Measurements from ENCODE around the gene FGB.
"Not testable (repeated sequence)": the region's sequence is repeated elsewhere in the genome, so short reads cannot be mapped to it uniquely, and the experiment has no call there.

Gene FGB

DNA sequence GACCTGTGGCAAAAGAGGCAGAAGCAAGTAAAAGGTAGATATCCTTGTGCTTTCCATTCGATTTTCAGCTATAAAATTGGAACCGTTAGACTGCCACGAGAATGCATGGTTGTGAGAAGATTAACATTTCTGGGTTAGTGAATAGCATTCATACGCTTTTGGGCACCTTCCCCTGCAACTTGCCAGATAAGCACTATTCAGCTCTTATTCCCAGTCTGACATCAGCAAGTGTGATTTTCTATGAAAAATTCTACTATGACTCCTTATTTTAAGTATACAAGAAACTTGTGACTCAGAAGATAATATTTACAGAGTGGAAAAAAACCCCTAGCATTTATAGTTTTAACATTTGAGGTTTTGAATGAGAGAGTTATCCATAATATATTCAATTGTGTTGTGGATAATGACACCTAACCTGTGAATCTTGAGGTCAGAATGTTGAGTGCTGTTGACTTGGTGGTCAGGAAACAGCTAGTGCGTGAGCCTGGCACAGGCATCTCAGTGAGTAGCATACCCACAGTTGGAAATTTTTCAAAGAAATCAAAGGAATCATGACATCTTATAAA is 3.9 kb downstream of the FGB start:
- DNase-seq = no peak

DNA sequence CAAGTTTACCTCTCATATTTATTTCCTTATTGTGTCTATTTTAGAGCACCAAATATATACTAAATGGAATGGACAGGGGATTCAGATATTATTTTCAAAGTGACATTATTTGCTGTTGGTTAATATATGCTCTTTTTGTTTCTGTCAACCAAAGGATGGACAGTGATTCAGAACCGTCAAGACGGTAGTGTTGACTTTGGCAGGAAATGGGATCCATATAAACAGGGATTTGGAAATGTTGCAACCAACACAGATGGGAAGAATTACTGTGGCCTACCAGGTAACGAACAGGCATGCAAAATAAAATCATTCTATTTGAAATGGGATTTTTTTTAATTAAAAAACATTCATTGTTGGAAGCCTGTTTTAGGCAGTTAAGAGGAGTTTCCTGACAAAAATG is 6.2 kb downstream of the FGB start:
- DNase-seq = no peak

DNA sequence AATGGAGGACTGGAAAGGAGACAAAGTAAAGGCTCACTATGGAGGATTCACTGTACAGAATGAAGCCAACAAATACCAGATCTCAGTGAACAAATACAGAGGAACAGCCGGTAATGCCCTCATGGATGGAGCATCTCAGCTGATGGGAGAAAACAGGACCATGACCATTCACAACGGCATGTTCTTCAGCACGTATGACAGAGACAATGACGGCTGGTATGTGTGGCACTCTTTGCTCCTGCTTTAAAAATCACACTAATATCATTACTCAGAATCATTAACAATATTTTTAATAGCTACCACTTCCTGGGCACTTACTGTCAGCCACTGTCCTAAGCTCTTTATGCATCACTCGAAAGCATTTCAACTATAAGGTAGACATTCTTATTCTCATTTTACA is 6.8 kb downstream of the FGB start:
- DNase-seq = no peak

DNA sequence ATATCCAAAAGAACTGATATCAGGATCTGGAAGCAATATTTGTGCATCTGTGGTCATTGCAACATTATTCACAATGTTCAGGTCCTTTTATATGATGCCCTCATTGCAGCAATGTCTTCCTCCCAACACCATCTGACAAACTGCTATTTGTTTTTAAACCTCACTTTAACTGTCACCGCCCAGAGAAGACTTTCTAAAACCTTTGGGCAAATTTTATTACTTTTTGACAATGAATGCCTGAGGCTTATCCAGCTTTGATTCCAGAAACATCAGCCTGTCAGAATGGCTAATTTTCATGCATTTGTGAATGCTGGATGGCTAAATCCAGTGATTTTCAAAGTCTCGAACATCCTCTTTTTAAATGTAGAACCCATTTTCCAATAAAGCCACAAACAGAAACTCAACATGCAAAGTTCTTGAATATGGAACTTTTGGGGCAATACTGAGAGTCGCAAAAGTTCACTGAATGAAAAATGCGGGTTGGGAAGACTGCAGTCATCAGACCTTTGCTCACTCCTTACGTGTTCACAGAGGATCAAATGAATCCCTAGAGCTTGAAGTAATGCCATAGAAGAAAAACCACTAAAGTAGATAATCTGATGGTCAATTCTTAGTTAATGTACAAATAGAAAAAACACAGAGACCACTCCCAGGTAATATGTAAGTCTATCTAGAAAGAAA is 10.5 kb downstream of the FGB start:
- DNase-seq = no peak

DNA sequence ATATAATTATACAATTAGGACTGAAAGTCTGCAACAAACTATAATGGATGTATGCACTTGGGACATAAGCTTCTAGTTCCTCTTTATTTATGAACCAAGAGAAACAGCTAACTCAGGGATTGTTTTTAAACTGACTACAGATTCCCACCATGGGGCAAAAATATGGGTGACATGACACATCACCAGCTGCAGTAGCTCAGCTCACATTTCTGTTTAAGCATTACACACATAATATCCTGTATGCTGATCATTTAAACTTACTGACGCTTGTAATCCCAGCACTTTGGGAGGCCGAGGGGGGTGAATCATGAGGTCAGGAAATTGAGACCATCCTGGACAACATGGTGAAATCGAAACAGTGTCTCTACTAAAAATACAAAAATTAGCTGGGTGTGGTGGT is 11.5 kb downstream of the FGB start:
- DNase-seq = no peak

DNA sequence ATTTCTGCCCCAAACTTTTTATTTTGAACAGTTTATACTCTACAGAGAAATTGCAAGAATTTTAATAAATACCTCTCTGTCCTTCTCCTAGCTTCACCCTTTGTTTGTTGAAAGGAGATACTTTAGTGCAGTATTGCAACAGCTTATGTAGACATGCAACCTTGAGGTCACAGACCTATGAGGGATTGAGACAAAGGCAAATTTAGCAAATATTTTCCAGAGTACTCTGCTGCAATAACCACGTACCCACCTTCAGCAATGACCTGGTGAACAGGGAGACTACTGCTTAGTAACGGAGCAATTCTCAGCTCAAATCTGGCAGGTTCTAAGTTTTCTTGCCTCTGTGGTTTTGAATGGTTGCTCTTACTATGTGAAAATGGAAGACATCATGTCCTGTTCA is 14.5 kb downstream of the FGB start:
- no peak for DNase-seq

DNA sequence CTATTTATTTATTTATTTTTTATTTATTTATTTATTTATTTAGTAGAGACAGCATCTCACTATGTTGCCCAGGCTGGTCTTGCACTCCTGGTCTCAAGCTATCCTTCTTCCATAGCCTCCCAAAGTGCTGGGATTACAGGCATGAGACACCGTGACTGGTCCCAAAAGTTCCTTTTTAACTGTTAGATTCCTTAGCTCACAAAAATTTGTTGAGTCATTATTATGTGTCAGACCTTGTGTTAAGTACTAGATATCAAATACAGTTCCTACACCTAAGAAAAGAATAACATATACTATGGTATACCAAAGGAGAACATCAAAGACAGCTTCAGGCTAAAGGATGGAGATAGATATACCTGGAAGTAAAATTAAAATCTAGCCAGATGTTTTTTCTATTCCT is 16.1 kb downstream of the FGB start:
- DNase-seq = no peak

DNA sequence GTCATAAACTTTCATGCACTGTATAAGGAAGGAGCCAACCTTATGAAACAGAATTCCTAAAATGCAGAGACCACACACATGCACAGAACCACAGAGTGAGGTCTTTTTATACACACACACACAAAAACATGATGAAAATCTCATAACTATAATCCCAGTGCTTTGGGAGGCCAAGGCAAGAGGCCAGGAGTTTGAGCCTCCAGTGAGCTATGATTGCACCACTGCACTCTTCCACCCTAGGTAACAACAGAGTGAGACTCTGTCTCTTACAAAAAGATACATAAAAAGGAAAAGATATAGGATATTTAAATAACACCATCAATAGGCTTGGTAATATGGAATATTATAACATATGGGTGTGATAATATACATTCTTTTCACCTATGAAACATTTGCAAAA is 17.1 kb downstream of the FGB start:
- no peak for DNase-seq

DNA sequence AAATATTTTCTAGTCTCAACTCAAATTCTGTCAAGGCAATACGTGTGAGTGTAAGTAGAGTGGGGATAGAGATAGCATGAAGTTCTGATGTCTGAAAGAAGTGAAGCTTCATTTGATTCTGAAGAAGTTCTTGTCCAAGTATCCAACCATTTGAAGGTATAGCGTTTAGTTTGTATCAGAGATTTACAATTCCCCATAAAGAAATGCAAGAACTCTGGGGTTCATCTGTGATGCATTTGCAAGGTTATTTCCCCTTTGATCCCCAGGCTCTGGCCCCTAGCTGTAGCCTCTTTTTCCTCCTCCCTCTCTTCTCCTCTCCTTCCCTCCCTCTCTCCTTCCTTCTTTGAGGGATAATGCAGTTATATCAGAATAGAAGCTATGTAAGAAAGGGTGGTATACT is 19.9 kb downstream of the FGB start:
- DNase-seq = no peak

DNA sequence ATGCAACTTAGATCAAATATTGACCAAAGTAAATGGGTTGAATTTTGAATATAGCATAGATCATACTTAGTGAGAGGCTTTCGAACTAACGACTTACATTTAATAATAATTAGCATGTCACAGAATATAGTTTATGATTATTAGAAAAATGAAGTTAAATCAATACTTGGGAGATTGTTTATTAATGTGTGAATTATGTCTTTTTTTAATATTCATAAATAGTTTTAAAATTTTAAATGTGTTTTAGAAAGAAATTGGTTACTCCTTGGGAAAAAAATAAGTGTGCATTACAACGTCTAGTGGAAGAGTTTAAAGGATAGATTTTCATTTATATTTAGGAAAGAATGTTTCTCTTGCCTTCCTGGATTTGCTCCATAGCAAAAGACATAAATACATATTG is 20.4 kb downstream of the FGB start:
- no peak for DNase-seq

DNA sequence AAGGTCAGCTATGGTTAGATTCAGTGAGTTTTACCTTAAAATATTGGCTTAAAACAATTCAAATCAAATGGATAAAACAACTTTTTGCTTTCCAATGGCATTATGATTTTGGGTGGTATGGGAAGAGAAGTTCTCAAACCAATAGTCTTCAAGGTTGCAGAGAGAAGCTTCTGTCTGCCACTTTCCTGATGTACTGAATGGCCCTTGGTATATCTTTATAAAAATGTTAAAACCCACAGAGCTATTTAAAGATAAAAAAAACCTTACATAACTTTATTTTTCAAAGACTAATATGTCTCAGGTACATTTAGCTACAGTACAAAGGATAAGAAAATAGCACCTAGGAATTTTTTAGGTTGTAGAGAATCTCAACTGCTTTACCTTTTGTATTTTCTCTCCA is 20.9 kb downstream of the FGB start:
- no peak for DNase-seq

DNA sequence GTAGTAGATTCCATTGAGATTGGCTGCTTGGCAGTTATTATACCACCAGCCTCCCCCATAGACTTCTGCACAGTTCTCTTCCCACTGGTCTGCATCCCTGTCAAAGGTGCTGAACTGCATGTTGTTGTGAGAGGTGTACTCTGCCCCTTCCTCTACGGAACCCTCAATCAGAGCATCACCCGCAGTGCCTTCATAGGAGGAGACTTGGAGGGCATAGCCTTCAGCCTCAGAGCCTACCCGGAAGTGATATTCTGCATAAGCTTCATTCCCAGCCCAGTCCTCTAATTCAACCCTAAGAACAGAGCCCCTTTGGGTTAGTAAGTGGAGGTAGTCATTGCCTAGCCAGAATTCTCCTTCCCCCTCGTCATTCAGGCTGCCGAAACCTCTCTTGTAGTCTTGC is 21.4 kb downstream of the FGB start:
- no peak for DNase-seq

DNA sequence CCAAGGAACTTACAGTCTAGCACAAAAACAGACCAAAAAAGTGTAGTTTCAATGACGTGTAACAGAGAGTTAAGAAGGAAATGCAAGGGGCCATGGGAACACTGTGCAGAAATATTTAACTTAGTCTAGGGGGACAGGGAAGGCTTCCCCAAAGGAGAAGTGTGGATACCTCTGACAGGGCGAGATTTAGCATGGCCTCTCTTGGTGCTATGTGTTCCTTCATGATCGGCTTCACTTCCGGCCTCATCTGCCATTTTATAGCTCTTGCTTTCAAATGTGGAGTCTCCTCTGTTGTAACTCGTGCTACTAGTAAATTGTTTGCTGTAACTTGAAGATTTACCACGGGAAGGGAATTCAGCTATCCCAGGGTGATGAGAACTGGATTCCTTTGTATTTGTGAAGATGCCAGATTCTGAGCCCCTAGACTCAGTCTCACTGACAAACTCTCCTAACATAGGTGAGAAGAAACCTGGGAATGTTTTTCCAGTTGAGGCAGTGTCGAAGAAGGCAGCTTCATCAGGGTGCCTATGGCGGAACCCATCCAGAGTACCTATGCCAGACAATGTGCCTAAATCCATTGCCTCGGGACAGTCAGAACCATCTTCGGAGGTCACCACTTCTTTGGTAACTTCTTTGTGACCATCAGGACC is 22.7 kb downstream of the FGB start:
- no peak for DNase-seq

DNA sequence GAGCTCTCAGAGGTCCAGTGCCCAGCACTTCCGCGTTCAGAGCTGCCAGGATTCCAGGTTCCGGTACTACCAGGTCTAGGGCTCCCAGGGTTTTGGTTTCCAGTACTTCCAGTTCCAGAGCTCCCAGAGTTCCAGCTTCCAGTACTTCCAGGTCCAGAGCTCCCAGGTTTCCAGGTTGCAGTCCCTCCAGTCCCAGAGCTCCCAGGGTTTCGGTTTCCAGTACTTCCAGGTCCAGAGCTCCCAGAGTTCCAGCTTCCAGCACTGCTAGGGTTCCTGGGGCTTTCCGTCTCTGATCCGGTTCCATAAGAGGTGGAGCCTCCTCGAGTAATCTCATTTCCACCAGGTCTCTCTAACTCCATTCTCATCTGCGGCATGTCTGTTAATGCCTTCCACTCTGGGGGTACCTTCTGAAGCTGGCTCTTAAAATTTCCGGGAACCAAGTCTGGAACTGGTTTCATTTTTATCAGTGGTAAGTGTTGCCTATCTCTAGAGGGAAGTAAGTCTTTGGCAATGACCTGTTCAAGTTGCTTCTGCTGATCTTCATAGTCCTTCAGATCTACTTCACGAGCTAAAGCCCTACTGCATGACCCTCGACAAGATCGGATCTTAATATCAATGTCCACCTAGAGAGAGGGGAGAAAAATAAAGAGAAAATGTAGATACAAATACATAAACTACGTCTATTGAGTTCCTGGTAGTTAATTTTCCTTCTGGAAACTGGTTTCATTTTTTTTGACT is 23.7 kb downstream of the FGB start:
- no peak for DNase-seq

DNA sequence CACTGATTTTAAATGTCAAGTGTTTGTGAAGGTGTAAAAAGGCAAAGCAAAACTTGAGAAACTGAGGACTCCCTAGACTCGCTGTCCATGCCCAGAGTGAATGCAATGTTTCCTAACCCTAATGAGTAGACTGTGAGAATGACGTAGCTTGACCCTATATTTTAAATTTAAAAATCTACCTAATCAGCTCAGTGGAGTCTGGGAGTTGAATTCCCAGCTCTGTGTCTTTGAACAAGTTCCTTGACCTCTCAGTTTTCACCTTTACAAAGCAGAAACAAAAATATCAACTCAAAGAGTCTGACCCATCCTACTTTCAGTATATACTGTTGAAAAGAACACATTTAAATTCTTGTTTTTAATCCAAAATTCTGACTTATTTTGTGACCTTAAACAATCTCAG is 25.4 kb downstream of the FGB start:
- no peak for DNase-seq

DNA sequence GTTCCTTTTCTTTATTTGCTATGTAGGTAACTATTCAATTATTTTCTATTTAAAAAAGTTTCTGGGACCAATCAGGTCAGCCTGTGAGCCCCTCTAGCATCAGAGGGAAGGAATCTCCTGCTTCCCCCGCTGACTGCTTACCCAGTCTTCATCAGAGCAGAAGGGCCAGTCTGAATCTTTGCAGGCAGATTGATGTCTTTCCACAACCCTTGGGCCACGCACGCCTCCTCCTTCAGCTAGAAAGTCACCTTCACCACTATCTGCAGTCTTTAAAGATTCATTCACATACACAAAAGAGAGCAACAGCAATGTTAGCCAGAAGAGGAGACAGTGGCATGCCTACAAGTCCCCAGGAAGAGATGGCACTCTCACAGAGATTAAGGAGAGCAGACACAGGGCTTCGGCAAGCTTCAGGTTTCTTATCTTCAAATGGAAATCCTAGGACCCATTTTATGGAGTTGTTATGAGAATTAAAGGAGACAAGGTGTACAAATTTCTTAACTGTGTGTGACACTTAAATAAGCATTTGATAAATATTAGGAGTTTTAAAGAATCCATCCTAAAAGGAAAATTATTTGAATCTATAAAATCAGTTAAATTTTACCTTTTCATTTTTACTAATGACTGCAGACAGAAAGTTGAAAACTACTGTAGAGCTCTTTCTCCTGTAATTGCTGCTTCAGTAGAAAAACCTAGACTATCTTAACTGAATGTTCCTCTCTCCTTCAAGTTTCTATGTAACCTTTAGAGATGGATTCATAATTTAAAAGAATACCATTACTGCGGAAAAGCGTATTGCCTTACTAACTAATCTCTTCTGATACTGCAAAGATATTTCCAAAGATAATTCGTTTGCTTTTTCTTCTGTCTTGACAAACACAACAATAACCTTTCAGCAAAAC is 26.7 kb downstream of the FGB start:
- no peak for DNase-seq

DNA sequence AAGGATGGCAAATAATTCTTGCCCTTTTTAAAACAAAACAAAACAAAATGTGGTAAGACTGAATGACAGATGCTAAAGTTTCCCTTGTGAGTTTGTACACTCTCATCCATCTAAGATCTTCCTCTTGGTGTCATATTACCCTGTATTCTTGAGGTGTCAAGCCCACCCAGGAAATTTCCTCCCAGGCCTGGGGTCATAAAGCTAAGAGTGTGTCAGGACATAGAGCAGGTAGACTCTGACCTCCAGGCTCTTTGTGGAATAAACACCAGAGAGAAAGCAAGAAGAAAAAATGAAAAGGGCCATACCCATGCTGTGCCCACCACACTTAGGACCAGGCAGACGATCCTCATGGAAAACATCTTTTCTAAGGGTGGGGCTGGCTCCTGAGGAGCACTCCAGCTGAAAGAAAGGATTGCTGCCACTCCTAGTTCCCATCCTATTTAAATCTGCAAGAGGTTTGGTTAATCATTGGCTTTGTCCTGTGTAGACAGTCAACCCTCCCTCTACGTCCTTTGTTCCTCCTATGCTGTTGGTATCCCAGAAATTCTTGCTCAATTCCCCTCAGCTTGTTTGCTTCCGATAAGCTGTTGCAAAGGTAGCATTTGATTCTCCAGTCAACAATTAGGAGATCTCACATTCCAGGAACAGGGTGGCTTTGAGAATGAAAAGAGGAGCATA is 27.7 kb downstream of the FGB start, which contains the start of gene FGA:
Gene FGA, minus strand, starts transcription at position 414 of the 678 bp plus-strand sequence. Its CDS starts 55 bp downstream, at position 359.
- no peak for DNase-seq

DNA sequence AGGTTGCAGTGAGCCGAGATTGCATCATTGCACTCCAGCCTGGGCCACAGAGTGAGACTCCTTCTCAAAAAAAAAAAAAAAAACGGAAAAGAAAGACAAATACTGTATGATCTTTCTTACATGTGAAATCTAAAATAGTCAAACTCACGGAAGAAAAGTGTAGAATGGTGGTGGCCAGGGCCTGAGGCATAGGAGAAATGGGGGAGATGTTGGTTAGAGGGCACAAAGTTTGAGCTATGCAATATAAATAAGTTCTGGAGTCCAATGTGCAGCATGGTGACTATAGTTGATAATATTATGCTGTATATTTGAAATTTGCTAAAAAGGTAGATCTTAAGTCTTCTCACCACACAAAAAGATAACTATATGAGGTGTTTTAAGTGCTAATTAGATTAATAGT is 29.1 kb downstream of the FGB start:
- no peak for DNase-seq

DNA sequence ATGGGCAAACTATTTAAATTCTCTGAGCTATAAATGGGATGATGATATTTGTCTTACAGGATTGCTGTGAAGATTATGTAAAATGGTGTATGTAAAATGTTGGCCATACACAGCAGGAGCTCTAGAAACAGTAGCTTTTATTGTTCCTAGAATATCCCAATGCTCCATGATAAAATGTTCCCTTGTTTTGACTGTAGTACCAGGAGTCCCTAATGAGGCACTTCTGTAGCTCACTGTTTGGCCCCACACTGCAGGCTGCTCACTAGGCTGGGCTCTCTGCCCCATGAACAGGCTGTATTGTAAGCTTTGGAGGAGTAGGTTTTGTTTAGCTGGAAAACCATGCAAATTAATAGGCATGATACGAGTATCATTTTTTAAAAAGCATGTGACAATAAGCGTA is 31.1 kb downstream of the FGB start:
- no peak for DNase-seq

DNA sequence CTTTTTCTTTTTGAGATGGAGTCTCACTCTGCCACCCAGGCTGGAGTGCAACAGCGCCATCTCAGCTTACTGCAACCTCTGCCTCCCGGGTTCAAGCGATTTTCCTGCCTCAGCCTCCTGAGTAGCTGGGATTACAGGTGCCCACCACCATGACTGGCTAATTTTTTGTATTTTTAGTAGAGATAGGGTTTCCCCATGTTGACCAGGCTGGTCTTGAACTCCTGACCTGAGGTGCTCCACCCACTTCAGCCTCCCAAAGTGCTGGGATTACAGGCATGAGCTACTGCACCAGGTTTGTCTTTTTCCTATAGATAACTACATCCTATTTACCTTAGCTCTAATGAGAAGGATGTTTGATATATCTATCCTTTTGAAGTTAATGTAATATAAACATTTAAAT is 31.5 kb downstream of the FGB start:
- DNase-seq = not testable (repeated sequence)

DNA sequence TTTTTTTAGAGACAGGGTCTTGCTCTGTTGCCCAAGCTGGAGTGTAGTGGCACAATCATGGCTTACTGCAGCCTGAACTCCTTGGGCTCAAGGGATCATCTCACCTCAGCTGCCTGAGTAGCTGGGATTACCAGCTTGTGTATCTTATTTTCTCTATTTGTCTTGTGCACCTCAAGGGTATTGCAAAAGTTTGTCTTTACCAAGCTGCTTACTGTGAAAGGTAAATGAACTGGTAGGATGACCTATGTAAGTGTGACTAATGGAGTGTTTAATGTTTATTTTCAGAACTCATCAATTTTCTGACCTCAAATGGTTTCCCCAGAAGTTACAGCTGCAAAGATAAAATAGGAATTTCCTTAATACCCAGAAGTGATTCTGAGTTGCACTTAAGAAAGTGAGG is 33.0 kb downstream of the FGB start:
- DNase-seq = no peak

DNA sequence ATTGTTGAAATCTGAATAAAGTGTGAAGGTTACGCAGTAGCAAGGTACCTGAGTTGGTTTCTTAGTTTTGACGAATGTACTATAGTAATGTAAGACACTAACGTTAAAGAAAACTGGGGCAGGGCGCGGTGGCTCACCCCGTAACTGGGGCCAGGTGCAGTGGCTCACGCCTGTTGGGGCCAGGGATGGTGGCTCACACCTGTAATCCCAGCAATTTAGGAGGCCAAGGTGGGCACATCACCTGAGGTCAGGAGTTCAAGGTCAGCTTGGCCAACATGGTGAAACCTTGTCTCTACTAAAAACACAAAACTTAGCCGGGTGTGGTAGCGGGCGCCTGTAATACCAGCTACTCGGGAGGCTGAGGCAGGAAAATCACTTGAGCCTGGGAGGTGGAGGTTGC is 34.5 kb downstream of the FGB start:
- DNase-seq = not testable (repeated sequence)
